GM18909 (cell line): ENCODE data around the gene RASGRP4.
A peak's percentile ranks its signal among the peaks of the same experiment; 100 is the strongest.
"Not testable (repeated sequence)": the region's sequence is repeated elsewhere in the genome, so short reads cannot be mapped to it uniquely, and the experiment has no call there.

Experiments
- ATAC-seq: cut with Tn5 transposase; IDR thresholded peaks from one replicate; pipeline ENCODE4 v1.9.1; 2021; ENCODE audit warnings: mild to moderate bottlenecking; ENCODE audit not compliant: unreplicated experiment, poor library complexity

The RASGRP4 gene

DNA sequence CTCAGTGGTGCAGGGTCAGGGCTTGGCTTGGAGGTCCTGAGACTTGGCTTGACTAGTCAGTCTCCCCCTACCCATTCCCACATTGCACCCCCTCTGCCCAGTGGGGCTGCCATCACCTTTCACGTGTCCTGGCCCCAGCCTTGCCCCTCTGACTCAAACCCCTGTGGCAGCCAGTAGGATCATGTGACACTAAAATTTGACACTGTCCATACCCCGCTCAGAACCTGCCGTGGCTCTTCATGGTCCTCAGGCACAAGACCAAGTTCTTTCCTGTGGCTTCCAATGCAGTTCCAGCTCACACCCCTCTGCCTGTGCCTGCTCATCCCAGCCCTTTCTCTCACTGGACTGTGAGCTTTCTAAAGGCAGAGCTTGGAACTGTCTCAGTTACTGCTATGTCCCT is 49.4 kb downstream of the RASGRP4 start:
- no peak for ATAC-seq

GRCh38 chr19:38375748-38376147 is 50.3 kb downstream of the RASGRP4 start:
- no peak for ATAC-seq

DNA sequence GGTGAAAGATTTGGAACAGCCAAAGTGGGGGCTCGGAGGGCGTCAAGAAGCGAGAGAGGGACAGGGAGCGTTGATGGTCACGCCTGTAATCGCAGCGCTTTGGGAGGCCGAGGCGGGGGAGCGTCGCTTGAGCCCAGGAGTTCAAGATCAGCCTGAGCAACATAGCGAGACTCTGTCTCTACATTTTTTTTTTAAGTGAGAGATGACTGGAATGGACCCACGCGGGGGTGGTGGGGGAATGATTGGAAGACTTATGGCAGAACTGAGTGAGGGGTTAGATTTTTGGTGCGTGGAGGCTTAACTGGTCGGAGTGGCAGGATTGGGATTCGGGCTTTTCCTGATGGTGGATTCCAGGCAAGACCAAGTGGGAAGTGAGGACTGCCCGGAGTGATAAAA is 50.9 kb downstream of the RASGRP4 start:
- no peak for ATAC-seq

GRCh38 chr19:38374332-38375097 is 51.5 kb downstream of the RASGRP4 start, which contains the start of gene PSMD8:
Gene PSMD8 (plus strand): TSS chr19:38374571. CDS start chr19:38374602, 31 bp downstream.
- ATAC-seq = peak; percentile 95

- ATAC-seq = no peak
Measured at GRCh38 chr19:38373907-38374331, 52.1 kb downstream of the RASGRP4 start.

DNA sequence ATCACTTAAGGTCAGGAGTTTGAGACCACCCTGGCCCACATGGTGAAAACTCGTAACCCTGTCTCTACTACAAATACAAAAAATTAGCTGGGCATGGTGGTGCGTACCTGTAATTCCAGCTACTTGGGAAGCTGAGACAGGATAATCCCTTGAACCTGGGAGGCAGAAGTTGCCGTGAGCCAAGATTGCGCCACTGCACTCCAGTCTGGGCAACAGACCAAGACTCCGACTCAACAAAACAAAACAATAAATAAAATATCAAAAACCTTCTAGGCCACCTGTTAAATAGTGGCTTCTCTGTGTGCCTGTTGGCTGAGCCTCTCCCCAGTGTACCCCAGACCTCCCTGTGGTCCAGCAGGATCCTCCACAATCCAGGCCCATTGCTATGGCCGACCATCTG is 54.9 kb downstream of the RASGRP4 start:
- ATAC-seq = no peak

GRCh38 chr19:38370299-38370698 is 55.7 kb downstream of the RASGRP4 start:
- no peak for ATAC-seq

DNA sequence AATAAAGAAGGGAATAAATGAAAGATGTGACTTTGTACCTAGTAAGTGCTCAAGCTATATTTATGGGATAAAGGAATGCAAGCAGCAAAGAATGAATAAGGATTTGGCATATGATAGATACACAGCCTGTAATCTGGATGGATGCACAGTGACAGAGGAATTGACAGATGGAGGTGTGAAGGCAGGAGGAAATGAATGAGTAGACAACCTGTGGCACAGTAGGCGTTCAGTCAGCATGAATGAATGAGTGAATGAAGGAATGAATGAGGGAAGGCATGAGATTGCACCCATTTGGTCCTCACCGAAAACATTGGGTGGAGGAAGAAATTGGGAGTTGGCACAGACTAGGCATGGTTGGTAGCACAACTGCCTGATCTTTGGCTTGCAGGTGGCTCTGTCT is 56.4 kb downstream of the RASGRP4 start:
- no peak for ATAC-seq

- ATAC-seq = no peak
Measured at GRCh38 chr19:38367041-38367440, 59.0 kb downstream of the RASGRP4 start.

DNA sequence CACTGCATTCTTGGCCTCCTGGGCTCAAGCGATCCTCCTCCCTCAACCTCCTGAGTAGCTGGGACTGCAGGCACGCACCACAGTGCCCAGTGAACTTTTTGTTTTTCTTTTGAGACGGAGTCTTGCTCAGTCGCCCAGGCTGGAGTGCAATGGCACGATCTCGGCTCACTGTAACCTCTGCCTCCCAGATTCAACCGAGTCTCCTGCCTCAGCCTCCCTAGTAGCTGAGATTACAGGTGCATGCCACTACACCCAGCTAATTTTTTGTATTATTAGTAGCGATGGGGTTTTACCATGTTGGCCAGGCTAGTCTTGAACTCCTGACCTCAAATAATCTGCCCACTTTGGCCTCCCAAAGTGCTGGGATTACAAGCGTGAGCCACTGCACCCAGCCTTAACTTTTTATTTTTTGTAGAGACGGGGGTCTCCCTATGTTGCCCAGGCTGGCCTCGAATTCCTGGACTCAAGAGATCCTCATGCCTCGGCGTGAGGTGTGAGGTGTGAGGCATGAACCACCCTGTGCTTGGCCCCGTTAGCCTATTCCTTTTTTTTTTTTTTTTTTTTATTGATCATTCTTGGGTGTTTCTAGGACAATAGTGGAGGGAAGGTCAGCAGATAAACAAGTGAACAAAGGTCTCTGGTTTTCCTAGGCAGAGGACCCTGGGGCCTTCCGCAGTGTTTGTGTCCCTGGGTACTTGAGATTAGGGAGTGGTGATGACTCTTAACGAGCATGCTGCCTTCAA is 62.9 kb downstream of the RASGRP4 start:
- not testable (repeated sequence) for ATAC-seq

GRCh38 chr19:38362076-38362945 is 63.7 kb downstream of the RASGRP4 start:
- ATAC-seq = no peak

GRCh38 chr19:38361633-38362075 is 64.4 kb downstream of the RASGRP4 start:
- no peak for ATAC-seq

DNA sequence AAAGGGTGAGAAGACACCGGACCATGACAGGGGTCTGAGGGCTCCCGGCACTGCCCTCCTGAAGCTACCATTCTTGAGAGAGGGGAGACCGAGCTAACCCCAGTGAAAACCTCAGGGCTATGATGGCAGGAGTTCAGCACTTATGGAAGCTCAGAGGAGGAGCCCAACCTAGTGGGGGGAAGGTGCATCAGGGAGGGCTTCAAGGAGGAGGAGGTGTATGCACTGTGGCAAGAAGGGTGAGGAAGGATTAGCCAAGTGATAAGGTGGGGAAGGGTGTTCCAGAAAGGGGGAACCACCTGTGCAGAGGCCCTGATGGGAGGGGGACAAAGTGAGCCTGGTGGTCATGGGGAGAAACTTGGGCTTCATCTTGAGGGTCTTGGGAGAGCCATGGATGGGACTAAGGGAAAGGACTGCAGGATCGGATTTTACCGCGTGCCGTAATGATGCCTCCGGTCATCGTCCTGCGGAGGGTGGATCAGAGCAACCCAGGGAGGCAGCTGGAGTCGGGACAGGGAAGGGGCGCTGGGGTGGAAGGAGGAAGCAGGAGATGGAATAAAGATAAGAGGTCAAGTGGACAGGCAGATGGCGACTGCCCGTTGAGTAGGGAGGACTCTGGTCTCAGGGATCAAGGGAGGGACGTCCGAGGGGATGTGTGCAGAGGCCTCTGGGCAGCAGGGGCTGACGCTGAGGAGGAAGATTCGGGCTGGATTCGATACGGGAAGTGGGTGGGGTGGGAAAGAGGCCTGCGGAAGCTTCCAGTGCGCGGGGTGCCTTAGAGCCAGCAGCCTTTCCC is 65.0 kb downstream of the RASGRP4 start:
- no peak for ATAC-seq

- ATAC-seq = no peak
Measured at GRCh38 chr19:38360351-38360750, 65.7 kb downstream of the RASGRP4 start.

GRCh38 chr19:38359242-38360021 is 66.6 kb downstream of the RASGRP4 start:
- ATAC-seq = no peak
